Keratinocyte (primary cell): Measurements from ENCODE around the gene HSPB1. TPM values are rescaled to one million over a fixed set of nuclear protein-coding genes. Genes with fewer than 3 reads are reported as not detected.

Experiments used
- DNase-seq: peaks from one replicate; pipeline ENCODE4 v3.0.0-alpha.2; 2011; ENCODE audit warnings: low read depth, missing footprints, low spot score
- FAIRE-seq: peaks from 2 replicates; lab custom pipeline; 2011; peaks lifted over from hg19 to GRCh38; lab: Jason Lieb, UNC
- H2AFZ ChIP-seq: 2 replicates; pipeline ENCODE4 v1.6.0; 2012; ENCODE audit warnings: low read length, control low read depth, inconsistent platforms; ENCODE audit not compliant: control insufficient read depth
- H3K27ac ChIP-seq: 2 replicates; pipeline ENCODE4 v1.5.1; 2011; ENCODE audit warnings: low read length; ENCODE audit not compliant: control insufficient read depth, insufficient read depth
- H3K27me3 ChIP-seq: 3 replicates; pipeline ENCODE4 v1.6.0; 2011; ENCODE audit warnings: low read length; ENCODE audit not compliant: control insufficient read depth, insufficient read depth; ENCODE audit errors: extremely low read depth
- H3K36me3 ChIP-seq, 2 experiments: 2 replicates in 1 of 2; 3 replicates in 1 of 2; pipeline ENCODE4 v1.5.1; 2011; ENCODE audit warnings: low read length in 2 of 2, mild to moderate bottlenecking in 1 of 2; ENCODE audit not compliant: control insufficient read depth in 2 of 2, insufficient read depth in 2 of 2; ENCODE audit errors: extremely low read depth in 1 of 2
- H3K4me1 ChIP-seq: 3 replicates; pipeline ENCODE4 v1.5.1; 2011; ENCODE audit warnings: low read length; ENCODE audit not compliant: control insufficient read depth, insufficient read depth; ENCODE audit errors: extremely low read depth
- H3K4me2 ChIP-seq: 3 replicates; pipeline ENCODE4 v1.6.0; 2011; ENCODE audit warnings: low read depth, low read length; ENCODE audit not compliant: control insufficient read depth, insufficient read depth; ENCODE audit errors: extremely low read depth
- H3K4me3 ChIP-seq, 3 experiments: fragments of 200-600 bp in 1 of 3; sonication (generic) in 1 of 3; 2 replicates in 2 of 3; 3 replicates in 1 of 3; pipeline ENCODE4 v1.5.1; 2011 to 2016; ENCODE audit warnings: low read length in 3 of 3, mild to moderate bottlenecking in 3 of 3, control low read depth in 2 of 3, inconsistent platforms in 1 of 3, low read depth in 1 of 3, mixed read lengths in 1 of 3, mixed run types in 1 of 3, moderate library complexity in 1 of 3; ENCODE audit not compliant: control insufficient read depth in 2 of 3, insufficient read depth in 2 of 3; ENCODE audit errors: extremely low read depth in 1 of 3
- H3K79me2 ChIP-seq: 2 replicates; pipeline ENCODE4 v1.6.0; 2012; ENCODE audit warnings: low read length; ENCODE audit not compliant: control insufficient read depth, insufficient read depth
- H3K9ac ChIP-seq: 3 replicates; pipeline ENCODE4 v1.6.0; 2011; ENCODE audit warnings: low read length; ENCODE audit not compliant: control insufficient read depth, insufficient read depth; ENCODE audit errors: extremely low read depth
- H3K9me1 ChIP-seq: 3 replicates; pipeline ENCODE4 v1.6.0; 2011; ENCODE audit warnings: low read length; ENCODE audit not compliant: control insufficient read depth, insufficient read depth; ENCODE audit errors: extremely low read depth
- H3K9me3 ChIP-seq: 2 replicates; pipeline ENCODE4 v1.5.1; 2012; ENCODE audit warnings: low read depth, low read length; ENCODE audit not compliant: control insufficient read depth
- H4K20me1 ChIP-seq: 3 replicates; pipeline ENCODE4 v1.6.0; 2011; ENCODE audit warnings: low read length; ENCODE audit not compliant: control insufficient read depth, insufficient read depth; ENCODE audit errors: extremely low read depth
- CTCF ChIP-seq, 3 experiments: IDR thresholded peaks in 1 of 3; conservative IDR thresholded peaks in 1 of 3; optimal IDR thresholded peaks in 1 of 3; 2 replicates in 2 of 3; 3 replicates in 1 of 3; pipeline versions ENCODE3 to v1.5.1; 2011; ENCODE audit warnings: low read length in 3 of 3, mild to moderate bottlenecking in 3 of 3, moderate library complexity in 2 of 3, control low read depth in 1 of 3, inconsistent platforms in 1 of 3; ENCODE audit not compliant: insufficient read depth in 2 of 3; ENCODE audit errors: extremely low read depth in 1 of 3
- EZH2 ChIP-seq: IDR thresholded peaks from one replicate; pipeline ENCODE4 v1.6.1; 2012; ENCODE audit warnings: inconsistent platforms, mild to moderate bottlenecking, low read length, moderate library complexity
- dilution Hi-C: fragments of 300-500 bp; cut with MboI; formaldehyde crosslinking; loops from one replicate; pipeline ENCODE4 v1.7.0; 2020; ENCODE audit warnings: low sequenced_read_pairs; ENCODE audit not compliant: extremely low pct_ligation_motif_present
- polyA plus RNA-seq, 5 experiments: library from polyadenylated mRNA; depleted of rRNA in 3 of 5; stranded (reverse) in 3 of 5; stranded (forward) in 1 of 5; unstranded in 1 of 5; fragments of >200 nt; gene quantifications; 1 replicate in 1 of 5; 2 replicates in 3 of 5; 3 replicates in 1 of 5; pipeline versions ENCODE4 v1.2.1 to v1.2.3, GENCODE V29; 2011 to 2012; ENCODE audit warnings: missing spikeins in 2 of 5, low read depth in 1 of 5, low replicate concordance in 1 of 5

The HSPB1 gene
- polyA plus RNA-seq, 1 donor (not counting 4 experiments of a cell fraction or from before 2014, with no cell fraction given), result 460 TPM

- Histone ChIP-seq H2AFZ (no peak overlapping the region), H3K9ac (no peak overlapping the region), H3K9me1 (no peaks in the 10 kb centered on the region), H3K4me1 (peaks cover 4% of the 10 kb centered on the region), H3K36me3 (no peaks in the 10 kb centered on the region), H3K79me2 (no peaks in the 10 kb centered on the region), H3K4me3 (no peak overlapping the region), H3K4me2 (no peak overlapping the region), H3K27me3 (peaks cover 33% of the 10 kb centered on the region), H3K9me3 (no peaks in the 10 kb centered on the region), H3K27ac (no peak overlapping the region), H4K20me1 (no peaks in the 10 kb centered on the region)
- no peak for TF ChIP-seq EZH2
- no peak for TF ChIP-seq CTCF (optimal IDR thresholded peaks at IDR 0.05 in 1 of 3, IDR thresholded peaks at IDR 0.05 in 1 of 3, conservative IDR thresholded peaks at IDR 0.05 in 1 of 3; ENCODE audit: extremely low read depth in 1 of 3, insufficient read depth in 2 of 3, low read length in 3 of 3)
- no peak for FAIRE-seq
- dilution Hi-C loops, result no loop called here
- DNase-seq, result no peak
These were observed 37.2 kb upstream of the HSPB1 start for GRCh38 chr7:76265299-76265698.

- no peak overlapping the region for H3K27ac ChIP-seq
- no peaks in the 10 kb centered on the region for H3K79me2 ChIP-seq
- dilution Hi-C loops, result no loop called here
- H2AFZ ChIP-seq, result peak overlapping the region; percentile 56
- H3K4me2 ChIP-seq, result peak overlapping the region; percentile 56
- H3K9ac ChIP-seq, result no peak overlapping the region
- H3K4me1 ChIP-seq, result peaks cover 4% of the 10 kb centered on the region
- no peaks in the 10 kb centered on the region for H4K20me1 ChIP-seq
- H3K27me3 ChIP-seq, result peaks cover 36% of the 10 kb centered on the region
- TF ChIP-seq CTCF (optimal IDR thresholded peaks at IDR 0.05 in 1 of 3, IDR thresholded peaks at IDR 0.05 in 1 of 3, conservative IDR thresholded peaks at IDR 0.05 in 1 of 3; ENCODE audit: extremely low read depth in 1 of 3, insufficient read depth in 2 of 3, low read length in 3 of 3) (no peak), EZH2 (peak; percentile 99)
- H3K9me3 ChIP-seq, result no peaks in the 10 kb centered on the region
- peak overlapping the region in 1 of 3 experiments; percentile 53 for H3K4me3 ChIP-seq
- no peaks in the 10 kb centered on the region for H3K9me1 ChIP-seq
- no peaks in the 10 kb centered on the region for H3K36me3 ChIP-seq
- FAIRE-seq (no peak), DNase-seq (no peak)
These were observed 35.2 kb upstream of the HSPB1 start for GRCh38 chr7:76267107-76267893.
